SK-N-DZ (cell line): ENCODE results near the gene GPATCH11.

Source experiments
- DNase-seq: peaks from one replicate; pipeline ENCODE4 v3.0.0-alpha.2; 2015; ENCODE audit warnings: low spot score

GPATCH11 gene

DNA sequence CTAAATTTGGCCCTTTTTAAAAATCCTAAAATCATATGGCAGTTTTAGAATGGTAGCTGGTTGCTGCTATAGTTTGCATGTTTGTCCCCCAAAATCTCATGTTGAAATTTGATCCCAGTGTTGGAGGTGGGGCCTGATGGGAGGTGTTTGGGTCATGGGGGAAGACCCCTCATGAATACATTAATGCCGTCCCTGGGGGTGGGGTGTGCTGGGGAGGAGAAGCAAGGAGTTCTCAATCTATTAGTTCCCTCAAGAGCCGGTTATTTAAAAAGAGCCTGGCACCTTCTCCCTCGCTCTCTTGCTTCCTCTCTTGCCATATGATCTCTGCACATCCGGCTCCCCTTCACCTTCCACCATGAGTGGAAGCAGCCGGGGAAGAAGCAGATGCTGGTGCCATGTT, 20.8 kb downstream of the GPATCH11 start:
- DNase-seq: no peak

DNA sequence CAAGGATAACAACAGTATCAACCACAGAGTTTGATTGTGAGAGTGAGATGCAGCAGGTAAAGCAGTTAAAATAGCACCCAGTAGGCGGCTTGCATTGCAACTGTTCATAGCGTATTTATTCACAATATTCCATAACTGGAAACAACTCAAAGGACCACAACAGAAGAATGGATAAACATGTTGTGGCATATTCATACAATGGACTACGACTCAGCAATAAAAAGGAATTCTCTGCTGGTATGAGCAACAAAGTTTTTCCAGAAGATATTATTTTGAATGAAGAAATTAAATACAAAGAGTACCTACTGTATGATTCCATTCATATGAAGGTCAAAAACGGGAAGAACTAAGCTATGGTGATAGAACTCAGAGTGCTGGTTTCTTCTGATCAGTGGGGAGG, 25.2 kb downstream of the GPATCH11 start:
- DNase-seq: no peak

DNA sequence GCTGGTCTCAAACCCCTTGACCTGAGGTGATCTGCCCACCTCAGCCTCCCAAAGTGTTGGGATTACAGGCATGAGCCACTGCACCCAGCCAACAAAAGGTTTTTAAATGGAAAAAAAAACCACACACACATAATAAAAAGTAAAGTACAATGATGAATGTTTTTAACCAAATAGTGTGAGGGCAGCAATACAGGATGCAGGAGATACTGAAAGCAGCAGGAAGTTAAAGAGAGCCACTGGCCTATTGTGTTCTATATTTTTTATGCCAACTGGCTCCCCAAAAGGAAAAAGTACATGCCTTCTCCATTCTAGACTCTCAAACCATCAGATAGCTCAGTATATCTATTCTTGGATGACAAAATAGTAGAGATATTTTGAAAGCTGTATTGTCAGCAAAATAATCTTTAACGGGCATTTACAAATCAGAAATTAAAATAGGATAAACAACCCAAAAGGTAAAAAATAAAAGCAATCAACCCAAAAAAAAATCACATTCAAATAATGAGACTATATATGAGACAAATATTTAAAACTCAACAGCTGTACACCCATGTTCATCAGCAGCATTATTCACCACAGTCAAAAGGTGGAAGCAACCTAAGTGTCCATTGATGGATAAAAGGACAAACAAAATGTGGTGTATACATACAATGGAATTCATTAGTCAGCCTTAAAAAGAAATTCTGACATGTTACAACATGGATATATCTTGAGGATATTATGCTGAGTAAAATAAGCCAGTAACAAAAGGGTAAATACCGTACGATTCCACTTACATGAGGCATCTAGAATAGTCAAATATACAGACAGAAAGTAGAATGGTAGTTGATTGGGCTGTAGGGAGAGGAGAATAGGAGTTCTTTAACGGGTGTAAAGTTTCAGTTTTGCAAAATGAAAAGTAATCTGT, 26.2 kb downstream of the GPATCH11 start:
- DNase-seq: no peak

DNA sequence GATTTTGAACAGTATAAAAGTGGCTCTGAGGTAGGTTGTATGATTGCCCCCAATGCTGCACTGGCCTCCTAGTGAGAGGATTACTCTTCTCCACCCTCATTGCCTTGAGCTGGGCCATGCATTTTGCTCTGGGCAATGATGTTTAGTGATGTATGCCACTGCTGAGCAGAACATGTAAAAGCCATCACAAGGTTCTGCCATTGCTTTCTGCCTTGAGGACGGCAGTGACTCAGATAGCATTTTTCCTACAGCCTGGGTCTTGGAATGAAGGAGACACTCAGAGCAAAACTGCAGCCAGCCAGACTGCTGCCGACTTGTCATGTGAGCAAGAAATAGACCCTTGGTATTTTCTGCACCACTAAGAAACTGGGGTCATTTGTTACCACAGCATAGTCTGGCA, 27.6 kb downstream of the GPATCH11 start:
- no peak for DNase-seq

DNA sequence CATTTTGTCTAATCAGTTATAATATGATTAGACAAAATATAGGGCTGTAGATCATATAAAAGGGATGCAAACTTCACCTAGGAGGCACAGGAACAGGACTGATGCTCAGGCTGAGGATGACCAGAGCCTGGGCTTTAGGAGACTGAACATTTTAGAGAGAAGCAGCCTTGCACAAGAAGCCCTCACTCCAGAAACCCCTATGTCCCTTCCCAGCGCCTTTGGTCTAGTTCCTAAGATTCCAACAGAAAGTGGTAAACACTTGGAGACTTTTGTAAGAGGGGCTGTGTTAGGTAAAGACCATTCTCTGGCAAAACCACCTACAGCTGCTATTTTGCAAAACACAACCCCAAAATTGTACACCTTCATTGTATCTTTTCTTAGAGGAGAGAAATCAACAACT, 33.2 kb downstream of the GPATCH11 start:
- DNase-seq: no peak

DNA sequence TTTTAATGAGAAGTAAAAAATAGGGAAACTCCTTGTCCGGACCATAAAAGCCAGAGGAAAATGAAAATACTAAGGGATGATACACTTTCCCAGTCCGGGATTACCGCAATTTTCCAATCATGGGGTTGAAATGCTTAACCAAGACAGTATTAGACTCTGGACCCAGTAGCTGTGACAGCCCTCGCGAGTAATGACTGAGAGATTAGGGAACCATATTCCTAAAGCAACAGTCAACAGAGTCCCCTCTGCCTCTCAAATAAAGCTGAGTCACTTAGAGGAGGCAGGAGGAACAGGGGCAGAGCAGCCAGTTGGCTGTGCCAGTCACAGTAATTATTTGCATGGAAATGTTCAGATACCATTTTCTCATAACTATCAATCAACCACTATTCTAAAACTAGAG, 34.8 kb downstream of the GPATCH11 start:
- DNase-seq: no peak

DNA sequence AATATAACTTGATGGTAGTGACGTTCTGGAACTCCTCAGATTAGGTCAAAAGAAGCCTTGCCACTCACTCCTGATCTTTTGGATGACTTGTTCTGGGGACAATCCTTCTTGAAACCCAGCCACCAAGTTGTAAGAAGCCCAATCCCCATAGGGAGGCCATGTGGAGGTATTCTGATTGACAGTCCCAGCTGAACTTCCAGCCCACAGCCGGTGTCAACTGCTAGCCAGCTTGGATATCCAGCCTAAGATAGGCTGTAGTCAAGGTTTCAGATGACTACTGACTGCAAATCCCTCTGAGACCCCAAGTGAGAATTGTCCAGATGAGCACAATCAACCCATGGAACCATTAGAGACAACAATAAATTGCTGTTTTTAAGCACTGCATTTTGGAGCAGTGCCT, 41.1 kb downstream of the GPATCH11 start:
- DNase-seq: no peak

DNA sequence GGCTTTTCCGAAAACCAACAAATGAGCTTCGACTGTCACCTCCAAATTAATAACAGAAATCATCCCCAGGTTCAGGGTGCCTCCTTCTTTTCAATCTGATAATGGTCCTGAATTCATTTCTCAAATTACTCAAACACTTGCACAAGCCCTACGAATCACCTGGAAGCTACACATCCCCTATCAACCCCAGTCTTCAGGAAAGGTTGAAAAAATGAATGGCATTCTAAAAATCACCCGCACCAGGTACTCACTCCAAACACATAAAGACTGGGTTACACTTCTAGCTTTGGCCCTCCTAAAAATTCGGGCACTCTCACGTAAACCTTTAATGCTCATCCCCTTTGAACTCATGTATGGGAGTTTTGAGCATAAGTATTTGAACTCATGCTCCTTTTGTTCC, 48.6 kb downstream of the GPATCH11 start:
- DNase-seq: no peak

DNA sequence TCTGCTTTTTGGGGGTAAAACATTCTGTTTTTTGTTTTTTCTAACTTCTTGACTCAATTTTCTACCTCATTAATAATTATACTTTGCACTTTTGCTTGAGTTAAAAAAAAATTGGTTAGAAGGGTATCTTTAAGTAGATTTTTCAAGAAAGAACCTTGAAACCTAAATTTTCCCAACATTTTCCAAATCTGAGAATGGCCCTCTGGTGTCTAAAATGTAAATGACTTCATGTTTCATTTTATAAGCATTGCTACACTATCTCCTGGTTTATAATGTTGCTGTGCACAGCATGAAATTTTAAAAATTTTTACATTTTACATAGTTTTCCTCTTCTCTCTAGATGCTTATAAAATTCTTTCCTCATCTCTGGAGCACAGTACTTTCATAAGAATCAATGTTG, 58.2 kb downstream of the GPATCH11 start:
- DNase-seq: no peak

DNA sequence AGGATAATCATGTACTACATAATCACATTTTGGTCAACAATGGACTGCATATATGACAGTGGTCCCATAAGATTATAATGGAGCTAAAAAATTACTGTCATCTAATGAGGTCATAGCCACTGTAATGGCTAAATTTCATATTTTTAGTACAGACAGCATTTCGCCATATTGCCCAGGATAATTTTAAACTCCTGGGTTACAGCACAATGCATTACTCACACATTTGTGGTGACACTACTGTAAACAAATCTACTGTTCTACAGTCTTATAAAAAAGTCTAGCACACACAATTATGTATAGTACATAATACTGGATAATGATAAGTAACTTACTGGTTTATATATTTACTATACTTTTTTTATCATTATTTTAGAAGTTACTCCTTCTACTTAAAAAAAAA, 59.7 kb downstream of the GPATCH11 start:
- DNase-seq: no peak

DNA sequence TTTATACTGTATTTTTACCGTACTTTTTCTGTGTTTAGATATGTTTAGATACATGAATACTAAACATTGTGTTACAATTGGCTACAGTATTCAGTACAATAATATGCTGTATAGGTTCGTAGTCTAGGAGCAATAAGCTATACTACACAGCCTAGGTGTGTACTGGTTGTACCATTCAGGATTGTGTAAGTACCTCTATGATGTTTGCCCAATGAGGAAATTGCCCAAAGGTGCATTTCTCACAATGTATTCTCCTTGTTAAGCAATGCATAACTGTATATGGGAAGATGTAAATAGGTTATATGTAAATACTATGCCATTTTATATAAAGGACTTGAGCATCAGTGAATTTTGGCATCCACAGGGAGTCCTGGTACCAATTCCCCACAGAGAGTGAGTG, 61.7 kb downstream of the GPATCH11 start:
- no peak for DNase-seq

DNA sequence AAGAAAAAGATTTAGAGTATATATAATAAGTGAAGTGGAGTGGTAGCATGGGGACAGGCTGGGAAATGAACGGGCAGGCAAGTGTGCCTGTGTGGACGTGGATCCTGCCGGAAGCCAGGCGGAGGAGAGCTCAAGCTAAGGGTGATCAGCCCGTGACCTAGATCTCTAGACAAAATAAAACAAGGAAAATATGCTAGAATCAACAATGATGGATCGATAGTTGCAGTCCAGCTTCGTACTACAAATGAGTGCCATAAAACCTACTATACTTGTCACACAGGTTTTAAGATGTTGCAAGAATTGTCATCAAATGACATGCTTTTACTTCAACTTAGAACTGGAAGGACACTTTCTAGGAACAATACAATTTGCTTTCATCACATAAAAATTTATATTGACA, 64.0 kb downstream of the GPATCH11 start:
- no peak for DNase-seq
